DOHH2 (cell line): Measurements from ENCODE around the gene CNTN5.

Source experiments
- H3F3A ChIP-seq: fragments of 200-600 bp; sonication (generic), shearing (Covaris generic); 2 replicates; pipeline ENCODE4 v1.6.0; 2016; ENCODE audit warnings: antibody characterized with exemption, mild to moderate bottlenecking; ENCODE audit not compliant: control insufficient read depth, insufficient read depth
- H3K27ac ChIP-seq: fragments of 200-600 bp; sonication (generic); 2 replicates; pipeline ENCODE4 v1.5.1; 2014; ENCODE audit warnings: low read depth, mild to moderate bottlenecking, low read length, moderate library complexity
- H3K27me3 ChIP-seq: fragments of 200-600 bp; sonication (generic); 2 replicates; pipeline ENCODE4 v1.6.1; 2014; ENCODE audit warnings: mild to moderate bottlenecking, low read length, mixed read lengths; ENCODE audit not compliant: control insufficient read depth
- H3K36me3 ChIP-seq: fragments of 200-600 bp; sonication (generic); 2 replicates; pipeline ENCODE4 v1.6.1; 2014; ENCODE audit warnings: mild to moderate bottlenecking, low read length, moderate library complexity, mixed read lengths; ENCODE audit not compliant: control insufficient read depth
- H3K4me1 ChIP-seq: fragments of 200-600 bp; sonication (generic); 2 replicates; pipeline ENCODE4 v1.6.1; 2014; ENCODE audit warnings: mild to moderate bottlenecking, low read length, mixed read lengths; ENCODE audit not compliant: control insufficient read depth
- H3K4me2 ChIP-seq: fragments of 200-600 bp; sonication (generic); 2 replicates; pipeline ENCODE4 v1.6.0; 2014; ENCODE audit warnings: mild to moderate bottlenecking, low read length, moderate library complexity
- H3K4me3 ChIP-seq: fragments of 200-600 bp; sonication (generic); 2 replicates; pipeline ENCODE4 v1.5.1; 2014; ENCODE audit warnings: mild to moderate bottlenecking, low read length, mixed read lengths
- H3K79me2 ChIP-seq: fragments of 200-600 bp; sonication (generic); 2 replicates; pipeline ENCODE4 v1.6.1; 2014; ENCODE audit warnings: mild to moderate bottlenecking, low read length, mixed read lengths; ENCODE audit not compliant: control insufficient read depth
- H3K9me2 ChIP-seq: fragments of 200-600 bp; sonication (generic); replicated peaks from 2 replicates; pipeline ENCODE4 v1.6.1; 2014; ENCODE audit warnings: mild to moderate bottlenecking, low read length, mixed read lengths; ENCODE audit not compliant: control insufficient read depth
- H3K9me3 ChIP-seq: fragments of 200-600 bp; sonication (generic); 2 replicates; pipeline ENCODE4 v1.6.1; 2014; ENCODE audit warnings: antibody characterized with exemption, low read length, mixed read lengths; ENCODE audit not compliant: control insufficient read depth, insufficient read depth
- H4K20me1 ChIP-seq: fragments of 200-600 bp; sonication (generic); 2 replicates; pipeline ENCODE4 v1.6.0; 2014; ENCODE audit warnings: low read depth, mild to moderate bottlenecking, antibody characterized with exemption, low read length, moderate library complexity; ENCODE audit not compliant: control insufficient read depth, insufficient read depth
- CTCF ChIP-seq: fragments of 200-600 bp; sonication (generic); IDR thresholded peaks from one replicate; pipeline ENCODE4 v1.5.1; 2014; ENCODE audit warnings: antibody characterized with exemption, mild to moderate bottlenecking, low read depth, low read length; ENCODE audit not compliant: poor library complexity, severe bottlenecking
- EZH2phosphoT487 ChIP-seq: fragments of 200-600 bp; sonication (generic); IDR thresholded peaks from 2 replicates; pipeline ENCODE4 v1.6.1; 2017; ENCODE audit warnings: borderline replicate concordance, mild to moderate bottlenecking, antibody characterized with exemption, low read length, moderate library complexity, mixed read lengths

CNTN5 gene

GRCh38 chr11:99192716-99193115, 172.0 kb downstream of the CNTN5 start:
- no peaks in the 10 kb centered on the region for H3K36me3 ChIP-seq
- H3K4me1 ChIP-seq: no peaks in the 10 kb centered on the region
- no peak overlapping the region for H3K4me3 ChIP-seq
- no peaks in the 10 kb centered on the region for H3K79me2 ChIP-seq
- H4K20me1 ChIP-seq: no peaks in the 10 kb centered on the region
- no peaks in the 10 kb centered on the region for H3K9me3 ChIP-seq
- H3K27ac ChIP-seq: no peak overlapping the region
- no peaks in the 10 kb centered on the region for H3F3A ChIP-seq
- TF ChIP-seq CTCF: no peak
- TF ChIP-seq EZH2phosphoT487: no peak
- H3K4me2 ChIP-seq: no peak overlapping the region
- no peaks in the 10 kb centered on the region for H3K27me3 ChIP-seq
- no peaks in the 10 kb centered on the region for H3K9me2 ChIP-seq

DNA sequence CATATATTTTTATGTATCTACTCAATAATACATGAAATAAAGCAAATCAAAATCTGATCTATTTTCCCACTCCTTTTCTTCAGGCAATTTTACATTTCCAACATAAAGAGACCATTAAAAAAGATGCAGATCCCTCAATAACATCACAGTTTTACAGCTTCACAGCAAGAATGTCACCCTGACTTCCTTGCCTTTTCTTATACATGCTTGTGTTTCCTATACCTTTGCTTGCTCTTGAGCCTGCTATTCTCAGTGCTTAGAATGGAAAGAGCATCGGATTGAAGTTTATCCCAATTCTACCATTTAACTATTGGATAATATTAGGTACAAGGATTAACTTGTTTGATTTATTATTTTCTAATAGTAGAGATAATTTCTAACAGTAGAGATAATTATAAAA, 176.7 kb downstream of the CNTN5 start:
- no peaks in the 10 kb centered on the region for H3F3A ChIP-seq
- no peak for TF ChIP-seq EZH2phosphoT487
- no peak for TF ChIP-seq CTCF
- no peaks in the 10 kb centered on the region for H3K79me2 ChIP-seq
- H3K27ac ChIP-seq: no peak overlapping the region
- no peak overlapping the region for H3K4me3 ChIP-seq
- H3K9me3 ChIP-seq: no peaks in the 10 kb centered on the region
- no peak overlapping the region for H3K4me2 ChIP-seq
- H3K27me3 ChIP-seq: no peaks in the 10 kb centered on the region
- H4K20me1 ChIP-seq: no peaks in the 10 kb centered on the region
- H3K9me2 ChIP-seq: no peaks in the 10 kb centered on the region
- no peaks in the 10 kb centered on the region for H3K4me1 ChIP-seq
- H3K36me3 ChIP-seq: no peaks in the 10 kb centered on the region

- Histone ChIP-seq H3K27ac (no peak overlapping the region), H3K36me3 (no peaks in the 10 kb centered on the region), H3K9me3 (no peaks in the 10 kb centered on the region), H3K27me3 (no peaks in the 10 kb centered on the region), H3K9me2 (no peaks in the 10 kb centered on the region), H4K20me1 (no peaks in the 10 kb centered on the region), H3K4me1 (no peaks in the 10 kb centered on the region), H3F3A (no peaks in the 10 kb centered on the region), H3K4me3 (no peak overlapping the region), H3K79me2 (no peaks in the 10 kb centered on the region), H3K4me2 (no peak overlapping the region)
- TF ChIP-seq EZH2phosphoT487 (no peak), CTCF (no peak)
Observed at GRCh38 chr11:99198215-99198614, 177.5 kb downstream of the CNTN5 start.

GRCh38 chr11:99199341-99199740, 178.6 kb downstream of the CNTN5 start:
- Histone ChIP-seq H3K4me2 (no peak overlapping the region), H4K20me1 (no peaks in the 10 kb centered on the region), H3K9me2 (no peaks in the 10 kb centered on the region), H3K27ac (no peak overlapping the region), H3K79me2 (no peaks in the 10 kb centered on the region), H3K4me3 (no peak overlapping the region), H3K27me3 (no peaks in the 10 kb centered on the region), H3K9me3 (no peaks in the 10 kb centered on the region), H3K36me3 (no peaks in the 10 kb centered on the region), H3K4me1 (no peaks in the 10 kb centered on the region), H3F3A (no peaks in the 10 kb centered on the region)
- TF ChIP-seq EZH2phosphoT487: no peak
- TF ChIP-seq CTCF: no peak
